Astrocyte (in vitro differentiated cells and primary cell): ENCODE results near the gene CAMK2B. TPM values are rescaled to one million over a fixed set of nuclear protein-coding genes. Genes with fewer than 3 reads are reported as not detected.

Experiments used
- DNase-seq: peaks from one replicate; pipeline ENCODE4 v3.0.0-alpha.2; 2010; ENCODE audit warnings: low read depth
- FAIRE-seq: peaks from 2 replicates; lab custom pipeline; 2011; peaks lifted over from hg19 to GRCh38; lab: Jason Lieb, UNC
- H2AFZ ChIP-seq: 2 replicates; pipeline ENCODE4 v1.6.0; 2012; ENCODE audit warnings: low read depth, low read length, inconsistent platforms
- H3K27ac ChIP-seq: 2 replicates; pipeline ENCODE4 v1.5.1; 2011; ENCODE audit warnings: low read depth, low read length, inconsistent platforms
- H3K27me3 ChIP-seq: 2 replicates; pipeline ENCODE4 v1.6.0; 2011; ENCODE audit warnings: low read length, inconsistent platforms; ENCODE audit not compliant: insufficient read depth
- H3K36me3 ChIP-seq: 2 replicates; pipeline ENCODE4 v1.5.1; 2011; ENCODE audit warnings: low read length, inconsistent platforms; ENCODE audit not compliant: insufficient read depth
- H3K4me1 ChIP-seq: 2 replicates; pipeline ENCODE4 v1.5.1; 2011; ENCODE audit warnings: low read length, inconsistent platforms; ENCODE audit not compliant: insufficient read depth
- H3K4me2 ChIP-seq: 2 replicates; pipeline ENCODE4 v1.6.0; 2012; ENCODE audit warnings: low read length, inconsistent platforms
- H3K4me3 ChIP-seq: 2 replicates; pipeline ENCODE4 v1.5.1; 2011; ENCODE audit warnings: low read depth, mild to moderate bottlenecking, low read length, inconsistent platforms; ENCODE audit not compliant: insufficient read depth
- H3K79me2 ChIP-seq: 2 replicates; pipeline ENCODE4 v1.6.0; 2012; ENCODE audit warnings: mild to moderate bottlenecking, low read length, inconsistent platforms; ENCODE audit not compliant: insufficient read depth
- H3K9ac ChIP-seq: 2 replicates; pipeline ENCODE4 v1.6.0; 2012; ENCODE audit warnings: mild to moderate bottlenecking, low read length, inconsistent platforms
- H3K9me3 ChIP-seq: 2 replicates; pipeline ENCODE4 v1.5.1; 2012; ENCODE audit warnings: low read depth, mild to moderate bottlenecking, low read length, inconsistent platforms; ENCODE audit not compliant: insufficient read depth
- H4K20me1 ChIP-seq: 2 replicates; pipeline ENCODE4 v1.6.0; 2012; ENCODE audit warnings: low read length, inconsistent platforms; ENCODE audit not compliant: insufficient read depth
- H3K27ac Mint-ChIP-seq: one replicate; pipeline ENCODE4 v1.8.0; 2021; ENCODE audit warnings: mild to moderate bottlenecking, mixed read lengths; ENCODE audit not compliant: unreplicated experiment
- H3K27me3 Mint-ChIP-seq: one replicate; pipeline ENCODE4 v1.8.0; 2021; ENCODE audit warnings: low read depth, mixed read lengths; ENCODE audit not compliant: unreplicated experiment
- H3K36me3 Mint-ChIP-seq: one replicate; pipeline ENCODE4 v1.8.0; 2021; ENCODE audit warnings: low read depth, mixed read lengths; ENCODE audit not compliant: unreplicated experiment
- H3K4me1 Mint-ChIP-seq: one replicate; pipeline ENCODE4 v1.8.0; 2021; ENCODE audit warnings: low read depth, mixed read lengths; ENCODE audit not compliant: unreplicated experiment
- H3K4me3 Mint-ChIP-seq: one replicate; pipeline ENCODE4 v1.8.0; 2021; ENCODE audit warnings: mild to moderate bottlenecking, moderate library complexity, mixed read lengths; ENCODE audit not compliant: unreplicated experiment
- H3K9me3 Mint-ChIP-seq: one replicate; pipeline ENCODE4 v1.8.0; 2021; ENCODE audit warnings: mild to moderate bottlenecking, mixed read lengths; ENCODE audit not compliant: unreplicated experiment
- EZH2 ChIP-seq: IDR thresholded peaks from 2 replicates; pipeline ENCODE4 v1.6.1; 2012; ENCODE audit warnings: mild to moderate bottlenecking, low read length, inconsistent platforms; ENCODE audit not compliant: insufficient read depth
- total RNA-seq: library from RNA; stranded (reverse); gene quantifications from 2 replicates; pipeline ENCODE4 v1.2.1, GENCODE V29; 2021
- TF ChIP-seq, protein P1 (sequence below): IDR thresholded peaks from 2 replicates; pipeline ENCODE4 v1.5.1; 2011; ENCODE audit warnings: low read depth, mild to moderate bottlenecking, inconsistent platforms, low read length, moderate library complexity; ENCODE audit not compliant: insufficient read depth

CAMK2B gene
- total RNA-seq, 1 donor from 2014 or later: 0.18 TPM

DNA sequence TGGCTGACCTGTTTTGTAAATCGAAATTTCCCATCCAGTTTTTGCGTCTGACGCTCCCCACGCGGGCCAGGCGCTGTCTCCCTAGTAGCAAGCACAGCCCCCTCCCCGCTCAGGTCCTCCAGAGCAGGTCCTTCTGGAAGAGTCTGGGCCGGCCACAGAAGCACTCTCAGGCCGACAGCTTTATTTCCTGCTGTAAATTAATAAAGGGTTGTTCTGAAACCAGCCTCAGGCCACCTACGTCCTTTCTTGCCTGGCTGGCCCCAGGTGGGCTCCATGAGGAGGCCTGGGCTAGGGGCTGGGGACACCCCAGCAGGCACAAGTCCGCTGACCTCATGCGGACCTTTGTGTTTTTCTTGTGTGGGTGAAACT lies 35.2 kb downstream of the CAMK2B start:
- no peaks in the 10 kb centered on the region for H4K20me1 ChIP-seq
- DNase-seq: no peak
- H3K9me3 Mint-ChIP-seq: peaks cover 2% of the 10 kb centered on the region

DNA sequence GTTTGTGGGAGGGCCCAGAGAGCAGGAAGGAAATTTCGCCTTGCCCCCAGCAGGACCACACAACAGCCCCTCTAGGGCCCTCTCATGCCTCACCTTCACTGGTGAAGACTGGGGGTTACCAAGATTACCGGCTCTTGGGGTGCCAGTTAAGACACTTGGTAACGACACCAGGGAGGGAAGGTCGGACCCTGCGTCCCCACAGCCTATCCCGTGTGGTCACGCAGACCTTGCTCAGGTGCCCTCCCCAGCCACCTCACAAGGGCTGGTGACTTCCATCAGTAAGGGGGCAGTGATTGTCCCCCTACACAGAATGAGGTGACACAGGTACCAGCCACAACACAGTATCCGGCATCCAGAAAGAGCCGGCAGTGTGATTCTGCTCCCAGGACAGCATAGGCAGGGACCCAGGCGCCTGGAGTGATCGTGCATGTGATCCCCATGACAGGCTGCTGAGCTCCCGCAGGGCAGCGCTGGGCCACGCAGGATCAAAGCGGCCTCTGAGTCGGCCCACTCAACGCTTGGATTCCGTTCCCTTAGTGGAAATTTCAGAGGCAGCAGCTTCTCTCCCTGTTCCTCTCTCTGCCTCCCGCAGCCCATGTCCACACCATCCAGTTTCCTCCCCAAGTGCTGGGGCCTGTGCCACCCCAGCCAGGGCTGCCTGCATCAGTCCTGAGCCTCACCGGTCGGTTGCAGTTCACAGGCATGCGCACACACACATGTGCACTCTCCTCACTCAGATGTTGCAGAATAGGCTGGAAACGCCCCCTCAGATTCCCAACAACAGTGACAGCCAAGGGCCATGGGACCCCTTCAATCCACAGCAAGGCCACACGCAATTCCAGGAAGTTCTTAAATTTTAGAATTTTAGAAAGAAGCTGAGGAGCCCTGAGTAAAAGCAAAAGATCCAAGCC lies 35.8 kb downstream of the CAMK2B start:
- H3K9me3 Mint-ChIP-seq: peaks cover 2% of the 10 kb centered on the region
- H3K79me2 ChIP-seq: no peaks in the 10 kb centered on the region
- H3K4me2 ChIP-seq: no peak overlapping the region
- no peaks in the 10 kb centered on the region for H3K9me3 ChIP-seq
- H3K27me3 ChIP-seq: peaks cover 32% of the 10 kb centered on the region
- H3K4me1 Mint-ChIP-seq: no peaks in the 10 kb centered on the region
- H2AFZ ChIP-seq: no peak overlapping the region
- DNase-seq: no peak
- peak overlapping the region; percentile 26 for H3K27ac Mint-ChIP-seq
- H3K4me3 Mint-ChIP-seq: no peak overlapping the region
- H3K36me3 ChIP-seq: no peaks in the 10 kb centered on the region
- H3K36me3 Mint-ChIP-seq: no peaks in the 10 kb centered on the region
- no peak overlapping the region for H3K27ac ChIP-seq
- FAIRE-seq: no peak
- H4K20me1 ChIP-seq: no peaks in the 10 kb centered on the region
- no peak overlapping the region for H3K4me3 ChIP-seq
- H3K27me3 Mint-ChIP-seq: peaks cover 61% of the 10 kb centered on the region
- H3K4me1 ChIP-seq: peaks cover 3% of the 10 kb centered on the region
- TF ChIP-seq, protein P1, sequence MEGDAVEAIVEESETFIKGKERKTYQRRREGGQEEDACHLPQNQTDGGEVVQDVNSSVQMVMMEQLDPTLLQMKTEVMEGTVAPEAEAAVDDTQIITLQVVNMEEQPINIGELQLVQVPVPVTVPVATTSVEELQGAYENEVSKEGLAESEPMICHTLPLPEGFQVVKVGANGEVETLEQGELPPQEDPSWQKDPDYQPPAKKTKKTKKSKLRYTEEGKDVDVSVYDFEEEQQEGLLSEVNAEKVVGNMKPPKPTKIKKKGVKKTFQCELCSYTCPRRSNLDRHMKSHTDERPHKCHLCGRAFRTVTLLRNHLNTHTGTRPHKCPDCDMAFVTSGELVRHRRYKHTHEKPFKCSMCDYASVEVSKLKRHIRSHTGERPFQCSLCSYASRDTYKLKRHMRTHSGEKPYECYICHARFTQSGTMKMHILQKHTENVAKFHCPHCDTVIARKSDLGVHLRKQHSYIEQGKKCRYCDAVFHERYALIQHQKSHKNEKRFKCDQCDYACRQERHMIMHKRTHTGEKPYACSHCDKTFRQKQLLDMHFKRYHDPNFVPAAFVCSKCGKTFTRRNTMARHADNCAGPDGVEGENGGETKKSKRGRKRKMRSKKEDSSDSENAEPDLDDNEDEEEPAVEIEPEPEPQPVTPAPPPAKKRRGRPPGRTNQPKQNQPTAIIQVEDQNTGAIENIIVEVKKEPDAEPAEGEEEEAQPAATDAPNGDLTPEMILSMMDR: no peak
- TF ChIP-seq EZH2: no peak
- no peak overlapping the region for H3K9ac ChIP-seq

More for the DNA sequence above, 35.2 kb downstream of the CAMK2B start:
- Histone ChIP-seq H3K79me2 (no peaks in the 10 kb centered on the region), H3K27me3 (peaks cover 36% of the 10 kb centered on the region), H3K4me2 (no peak overlapping the region), H2AFZ (no peak overlapping the region), H3K9ac (no peak overlapping the region), H3K27ac (no peak overlapping the region), H3K9me3 (no peaks in the 10 kb centered on the region), H3K4me1 (peaks cover 3% of the 10 kb centered on the region), H3K36me3 (no peaks in the 10 kb centered on the region), H3K4me3 (no peak overlapping the region)
- peaks cover 65% of the 10 kb centered on the region for H3K27me3 Mint-ChIP-seq
- H3K4me3 Mint-ChIP-seq: no peak overlapping the region
- peak overlapping the region; percentile 26 for H3K27ac Mint-ChIP-seq
- H3K4me1 Mint-ChIP-seq: no peaks in the 10 kb centered on the region
- no peaks in the 10 kb centered on the region for H3K36me3 Mint-ChIP-seq
- no peak for FAIRE-seq
- TF ChIP-seq EZH2: no peak
- TF ChIP-seq, protein P1: no peak

DNA sequence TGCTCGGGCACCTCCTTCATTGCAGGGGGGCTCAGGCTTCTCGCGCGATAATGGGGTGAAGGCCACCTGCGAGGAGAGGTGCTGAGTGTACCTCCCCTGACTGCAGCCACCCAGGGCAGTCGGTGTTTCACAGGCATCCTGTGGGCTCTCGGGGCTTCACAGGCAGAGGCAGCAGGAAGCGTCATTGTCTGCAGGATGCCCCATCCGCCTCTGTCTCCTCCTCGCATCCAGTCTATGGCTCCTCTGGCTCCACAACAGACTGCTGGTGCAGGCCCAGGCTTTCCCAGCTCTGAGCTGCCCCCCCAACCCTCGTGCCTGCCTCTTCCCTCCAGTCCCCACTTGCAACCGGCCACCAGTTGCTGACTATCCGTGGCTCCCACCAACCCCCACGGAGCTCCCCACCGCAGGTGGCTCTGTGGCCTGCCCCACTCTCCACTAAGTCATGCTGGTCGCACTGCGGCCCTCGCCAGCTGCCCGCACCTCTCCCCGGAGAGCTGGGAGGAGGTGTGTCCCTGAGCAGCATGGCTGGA lies 36.5 kb downstream of the CAMK2B start:
- no peak for DNase-seq
- H4K20me1 ChIP-seq: no peaks in the 10 kb centered on the region

More for the DNA sequence above, 36.5 kb downstream of the CAMK2B start:
- TF ChIP-seq, protein P1: no peak
- no peak for TF ChIP-seq EZH2
- H3K27me3 Mint-ChIP-seq: peaks cover 58% of the 10 kb centered on the region
- H3K27me3 ChIP-seq: peaks cover 25% of the 10 kb centered on the region
- no peak overlapping the region for H3K4me3 Mint-ChIP-seq
- H3K27ac Mint-ChIP-seq: no peak overlapping the region
- no peaks in the 10 kb centered on the region for H3K36me3 ChIP-seq
- no peak for FAIRE-seq
- peaks cover 2% of the 10 kb centered on the region for H3K9me3 Mint-ChIP-seq
- no peaks in the 10 kb centered on the region for H3K36me3 Mint-ChIP-seq
- no peak overlapping the region for H3K4me2 ChIP-seq
- H3K9me3 ChIP-seq: no peaks in the 10 kb centered on the region
- H3K4me1 Mint-ChIP-seq: peaks cover 3% of the 10 kb centered on the region
- no peak overlapping the region for H3K27ac ChIP-seq
- no peak overlapping the region for H3K9ac ChIP-seq
- H2AFZ ChIP-seq: no peak overlapping the region
- H3K4me1 ChIP-seq: peaks cover 3% of the 10 kb centered on the region
- H3K79me2 ChIP-seq: no peaks in the 10 kb centered on the region
- H3K4me3 ChIP-seq: no peak overlapping the region
